Stimulated activated CD4-positive, alpha-beta T cell treated with anti-CD3 and anti-CD28 coated beads, Interleukin-4, amount 100 ng/mL, for 48 hours (primary cell): Measurements from ENCODE around the gene CRADD.

Experiments used
- DNase-seq, 2 donors: peaks; one replicate each; pipeline ENCODE4 v3.0.0-alpha.2; 2020; ENCODE audit warnings: low read depth in 2 of 2

Gene CRADD

DNA sequence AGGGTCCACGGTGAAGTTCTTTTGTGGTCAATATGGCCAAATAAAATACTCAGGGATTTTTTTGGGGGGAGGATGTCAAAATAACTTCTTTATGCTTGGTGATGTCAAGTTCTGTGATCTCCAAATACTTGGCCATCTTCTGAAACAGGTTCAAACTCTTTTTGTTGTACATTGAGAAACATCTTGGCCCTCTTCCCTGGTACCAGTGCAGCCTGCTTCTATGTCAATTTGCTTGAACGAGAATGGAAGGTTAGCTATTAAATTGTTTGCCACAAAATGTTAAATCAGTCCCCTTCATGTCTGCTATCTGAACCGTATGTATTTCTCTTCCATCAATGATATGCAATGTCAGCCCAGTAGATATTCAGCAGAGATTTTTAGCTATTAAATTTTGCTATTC is 6.1 kb upstream of the CRADD start:
- DNase-seq = no peak

DNA sequence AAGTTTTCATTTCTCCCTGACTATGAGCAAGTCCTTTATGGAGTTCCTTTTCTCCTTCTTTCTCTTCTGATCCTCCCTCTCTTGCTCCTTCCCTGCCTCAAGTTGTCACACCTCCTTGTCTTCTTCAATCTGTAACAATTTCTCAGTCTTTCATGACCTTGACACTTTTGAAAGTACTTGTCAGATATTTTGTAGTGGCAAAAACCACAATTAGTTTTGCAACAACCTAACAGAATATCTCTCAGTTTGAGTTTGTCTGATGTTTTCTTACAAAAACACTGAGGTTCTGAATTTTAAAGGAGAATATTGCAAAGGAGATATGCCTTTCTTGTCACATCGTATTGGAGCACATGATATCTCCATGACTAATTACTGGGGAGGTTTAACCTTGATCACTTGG is 4.1 kb upstream of the CRADD start:
- DNase-seq = no peak

DNA sequence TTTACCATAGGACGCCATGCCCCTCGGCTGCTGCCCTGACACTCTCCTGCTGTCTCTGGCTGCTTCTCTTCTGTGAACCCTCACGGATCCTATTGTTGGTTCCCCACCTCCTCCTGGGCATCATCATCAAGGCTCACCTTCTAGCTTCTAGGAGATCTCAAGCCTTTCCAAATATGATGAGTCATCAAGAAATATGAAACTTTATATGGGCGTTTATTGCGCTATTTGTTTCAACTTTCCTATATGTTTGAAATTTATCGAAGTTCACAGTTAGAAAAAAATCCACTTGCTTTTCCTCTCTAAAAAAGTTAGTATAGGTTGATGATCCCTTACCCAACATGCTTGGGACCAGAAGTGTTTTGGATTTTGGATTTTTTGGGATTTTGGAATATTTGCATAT is 2.8 kb upstream of the CRADD start:
- DNase-seq = no peak

DNA sequence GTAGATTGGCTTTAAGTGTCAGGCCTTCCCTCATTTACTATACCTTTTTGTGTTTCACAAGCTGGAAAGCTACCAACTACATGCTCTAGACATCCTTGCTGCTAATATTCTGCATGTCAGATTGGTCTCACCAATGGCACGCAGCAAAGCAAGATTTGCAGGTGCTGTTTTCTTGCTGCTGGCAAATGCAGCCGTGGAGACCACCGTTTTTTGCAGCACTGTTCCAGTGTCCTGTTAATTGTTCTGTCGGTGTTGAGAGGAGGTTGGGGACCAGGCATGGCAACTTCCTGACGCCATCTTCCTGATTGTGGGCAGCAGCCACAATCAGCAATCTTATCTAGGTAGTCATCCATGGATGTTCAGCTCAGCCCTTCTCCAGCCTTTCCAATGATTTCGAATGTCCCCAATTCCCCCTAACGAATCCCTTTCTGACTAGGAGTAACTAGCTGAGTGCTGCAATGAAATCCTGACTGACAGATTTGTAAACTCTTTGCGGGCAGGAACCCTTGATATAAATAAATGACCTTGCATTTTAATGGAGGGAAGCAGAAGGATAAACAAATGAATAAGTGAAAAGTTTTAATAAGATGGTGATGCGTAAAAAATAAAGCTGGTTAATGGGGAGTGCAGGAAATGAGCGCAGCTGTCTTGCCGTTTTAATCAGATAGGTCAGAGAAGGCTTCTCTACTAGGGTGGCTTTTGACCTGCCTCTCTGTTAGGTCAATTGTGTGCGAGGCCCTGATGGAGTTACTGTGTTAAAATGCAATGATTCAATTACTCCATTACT is 574 bp upstream of the CRADD start:
- no peak for DNase-seq

DNA sequence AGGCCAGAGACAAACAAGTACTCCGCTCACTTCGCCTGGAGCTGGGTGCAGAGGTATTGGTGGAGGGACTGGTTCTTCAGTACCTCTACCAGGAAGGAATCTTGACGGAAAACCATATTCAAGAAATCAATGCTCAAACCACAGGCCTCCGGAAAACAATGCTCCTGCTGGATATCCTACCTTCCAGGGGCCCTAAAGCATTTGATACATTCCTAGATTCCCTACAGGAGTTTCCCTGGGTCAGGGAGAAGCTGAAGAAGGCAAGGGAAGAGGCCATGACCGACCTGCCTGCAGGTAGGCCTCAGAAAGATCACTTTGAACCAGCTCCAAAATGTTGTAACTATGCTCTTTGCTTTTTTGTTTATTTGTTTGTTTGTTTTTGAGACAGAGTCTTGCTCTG is 1.6 kb downstream of the CRADD start:
- no peak for DNase-seq

DNA sequence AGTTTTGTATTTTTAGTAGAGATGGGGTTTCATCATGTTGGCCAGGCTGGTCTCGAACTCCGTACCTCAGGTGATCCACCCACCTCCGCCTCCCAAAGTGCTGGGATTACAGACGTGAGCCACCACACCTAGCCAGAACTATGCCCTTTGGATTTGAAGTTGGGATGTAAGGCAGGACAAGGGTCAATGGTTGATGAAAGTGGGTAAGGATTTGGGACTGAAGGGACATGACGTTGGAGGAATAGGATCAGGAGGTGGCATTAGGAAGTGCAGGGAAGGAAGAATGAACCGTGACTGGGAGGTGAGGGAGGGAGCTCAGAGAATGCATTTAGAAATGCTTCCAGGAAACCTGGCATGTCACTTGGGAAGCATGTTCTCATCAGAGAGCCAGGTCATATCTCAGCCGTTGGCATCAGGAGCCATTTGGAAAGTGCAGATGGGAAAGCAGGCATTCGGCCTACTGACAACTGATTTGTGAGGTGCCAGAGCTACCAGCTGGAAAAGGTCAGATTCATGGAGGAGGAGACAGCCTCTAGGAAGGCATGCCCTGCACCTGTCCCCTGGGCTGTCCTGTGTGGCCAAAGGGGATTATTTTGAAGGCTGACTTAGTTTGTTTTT is 2.2 kb downstream of the CRADD start:
- DNase-seq = no peak

DNA sequence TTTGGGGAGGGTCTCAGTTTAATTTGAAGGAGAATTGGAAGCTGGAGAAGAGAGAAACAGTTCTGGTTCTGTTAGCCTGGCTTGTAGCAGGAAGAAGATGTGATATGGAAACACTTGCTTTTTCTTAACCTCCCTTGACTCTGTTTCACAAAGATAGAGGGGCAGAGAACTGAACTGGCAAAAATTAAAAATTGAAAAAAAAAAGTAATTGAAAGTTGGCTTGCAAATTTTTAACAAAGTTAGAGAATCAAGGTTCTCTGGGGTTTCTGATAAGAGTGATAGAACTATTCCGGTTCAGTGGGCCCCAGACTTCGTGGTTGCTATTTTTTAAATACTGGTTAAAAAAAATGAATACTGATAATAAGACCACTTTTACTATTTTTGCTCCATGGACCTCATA is 2.8 kb downstream of the CRADD start:
- no peak for DNase-seq

DNA sequence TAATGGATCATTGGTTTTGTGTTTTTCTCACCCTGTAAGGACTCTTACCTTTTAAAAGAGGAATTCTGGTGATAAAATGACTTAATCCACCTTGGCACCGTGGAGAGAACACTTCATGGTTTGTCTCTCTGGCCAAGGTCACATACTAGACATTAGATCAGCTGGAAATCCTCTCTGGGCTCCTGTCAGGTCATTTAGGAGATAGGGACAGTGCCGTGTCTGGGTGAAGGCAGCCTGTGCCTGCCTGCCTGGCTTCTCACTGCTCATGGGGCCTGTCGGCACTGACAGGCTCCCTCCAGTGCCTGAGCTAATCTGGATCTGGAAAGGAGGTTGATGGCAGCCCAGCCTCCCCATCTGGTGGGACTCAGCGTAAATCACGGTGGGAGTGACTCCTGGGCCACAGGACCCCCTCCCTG is 5.7 kb downstream of the CRADD start:
- no peak for DNase-seq

DNA sequence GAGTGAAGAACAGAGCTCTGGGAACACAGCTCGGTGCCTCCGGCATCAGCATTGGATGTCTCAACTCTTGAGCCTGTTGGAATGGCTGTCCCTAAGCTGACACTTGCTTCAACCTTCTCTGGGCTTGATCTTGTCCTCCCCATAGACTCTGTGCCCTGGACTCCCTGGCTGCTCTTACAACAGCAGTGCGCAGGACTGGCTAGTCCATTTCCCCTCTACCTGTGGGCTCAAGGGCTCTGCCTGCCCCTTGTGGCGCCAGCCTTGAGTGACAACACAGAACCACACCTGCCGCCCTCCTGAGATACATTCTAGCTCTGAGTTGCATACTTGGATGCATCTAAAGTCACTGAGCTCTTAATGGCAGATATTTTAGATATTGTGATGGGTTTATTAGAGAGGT is 6.2 kb downstream of the CRADD start:
- DNase-seq = no peak

DNA sequence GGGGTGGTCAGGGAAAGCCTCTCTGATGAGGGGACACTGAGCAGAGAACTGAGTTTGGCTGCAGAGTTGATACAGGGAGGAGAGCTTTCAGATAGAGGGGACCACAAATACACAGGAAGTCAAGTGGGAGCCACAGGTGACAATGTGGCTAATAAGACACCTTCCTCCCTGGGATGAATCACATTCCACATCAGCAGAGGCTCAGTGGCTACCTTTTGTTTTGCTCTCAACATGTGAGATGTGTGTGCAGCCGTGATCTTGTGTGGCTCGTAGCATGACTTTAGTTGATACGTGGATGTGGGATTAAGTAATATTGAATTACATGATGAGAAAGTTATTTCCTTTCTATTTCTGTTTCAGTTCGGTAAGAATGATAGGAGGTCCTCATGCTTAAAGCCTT is 7.5 kb downstream of the CRADD start:
- DNase-seq = no peak

DNA sequence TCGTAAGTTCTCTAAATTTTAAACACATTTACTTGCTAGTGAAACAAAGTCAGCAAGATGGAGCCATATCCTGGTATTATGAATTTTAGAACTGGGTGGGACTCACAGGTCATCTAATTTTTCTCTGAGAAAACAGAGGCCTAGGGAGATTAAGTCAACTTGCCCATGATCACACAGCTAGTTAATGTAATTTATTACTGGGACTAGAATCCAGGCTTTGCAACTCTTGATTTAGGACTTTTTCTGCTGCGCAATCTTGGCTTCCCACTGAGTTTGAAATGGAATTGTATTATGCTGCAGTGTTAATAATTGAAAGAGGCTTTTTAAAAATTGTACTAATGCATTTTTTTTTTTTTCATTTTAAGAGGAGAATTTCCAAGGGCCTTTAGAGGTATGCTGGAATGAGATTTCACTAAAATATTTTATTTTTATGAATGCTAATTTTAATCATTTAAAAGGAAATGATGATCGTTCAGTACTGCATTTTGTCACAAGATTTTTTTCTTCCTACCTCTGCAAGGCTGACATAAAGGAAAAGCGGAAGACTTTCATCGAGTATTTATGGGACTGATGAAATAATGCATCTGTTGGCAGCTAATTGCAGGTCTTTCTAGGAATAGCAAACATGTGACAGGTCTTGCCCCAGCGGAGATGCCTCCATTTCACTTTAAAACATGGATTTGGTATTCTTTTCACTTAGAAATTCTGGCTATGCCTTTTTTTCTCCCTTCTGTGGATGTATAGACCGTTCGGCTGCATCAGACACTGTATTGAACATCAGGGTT is 9.6 kb downstream of the CRADD start:
- DNase-seq = no peak

DNA sequence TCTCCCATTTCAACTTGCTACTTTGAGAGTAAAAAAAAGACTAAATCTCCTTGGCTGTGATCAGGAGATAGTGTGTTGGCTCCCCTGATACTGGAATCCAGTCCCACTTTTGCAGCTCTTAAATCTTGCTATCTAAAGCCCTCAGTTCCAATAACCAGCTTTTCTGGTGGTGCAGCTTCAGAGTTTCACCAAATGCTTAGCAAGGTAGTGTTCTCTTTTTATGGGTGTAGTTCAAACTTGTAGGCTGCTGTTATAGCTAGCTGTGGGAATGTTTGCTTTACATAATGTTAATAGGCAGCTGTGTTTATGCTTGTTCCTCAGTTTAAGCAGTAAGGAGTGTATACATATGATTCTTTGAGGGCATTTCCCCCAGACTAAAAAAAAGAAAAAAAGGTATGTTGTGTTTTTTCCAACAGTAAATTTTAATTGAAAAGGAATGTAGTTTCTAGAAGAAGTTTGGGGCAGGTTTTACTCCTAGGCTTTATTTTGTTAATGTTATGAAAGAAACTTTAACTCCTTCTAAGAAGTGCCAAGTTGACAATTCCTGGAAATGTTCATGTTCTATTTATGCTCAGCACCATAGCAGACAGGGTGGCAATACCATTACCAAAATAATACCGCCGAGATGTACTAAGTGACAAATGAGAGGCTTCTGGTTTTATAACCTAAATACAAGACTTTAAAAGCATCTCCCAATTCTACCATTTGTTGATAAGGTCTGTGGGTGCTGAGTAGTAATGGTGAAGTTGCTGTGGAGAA is 12.1 kb downstream of the CRADD start:
- no peak for DNase-seq

DNA sequence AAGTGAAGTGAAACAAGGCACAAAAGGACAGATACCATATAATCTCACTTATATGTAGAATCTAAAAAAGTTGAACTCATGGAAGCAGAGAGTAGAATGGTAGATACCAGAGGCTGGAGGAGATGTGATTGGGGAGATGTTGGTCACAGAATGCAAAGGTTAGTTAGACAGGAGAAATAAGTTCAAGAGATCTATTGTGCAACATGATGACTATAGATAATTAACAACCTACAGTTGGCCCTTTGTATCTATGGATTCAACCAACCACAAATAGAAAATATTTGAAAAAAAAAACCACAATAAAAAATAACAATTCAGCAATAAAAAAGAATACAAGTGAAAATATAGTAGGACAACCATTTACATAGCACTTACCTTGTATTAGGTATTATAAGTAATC is 19.3 kb downstream of the CRADD start:
- DNase-seq = no peak

DNA sequence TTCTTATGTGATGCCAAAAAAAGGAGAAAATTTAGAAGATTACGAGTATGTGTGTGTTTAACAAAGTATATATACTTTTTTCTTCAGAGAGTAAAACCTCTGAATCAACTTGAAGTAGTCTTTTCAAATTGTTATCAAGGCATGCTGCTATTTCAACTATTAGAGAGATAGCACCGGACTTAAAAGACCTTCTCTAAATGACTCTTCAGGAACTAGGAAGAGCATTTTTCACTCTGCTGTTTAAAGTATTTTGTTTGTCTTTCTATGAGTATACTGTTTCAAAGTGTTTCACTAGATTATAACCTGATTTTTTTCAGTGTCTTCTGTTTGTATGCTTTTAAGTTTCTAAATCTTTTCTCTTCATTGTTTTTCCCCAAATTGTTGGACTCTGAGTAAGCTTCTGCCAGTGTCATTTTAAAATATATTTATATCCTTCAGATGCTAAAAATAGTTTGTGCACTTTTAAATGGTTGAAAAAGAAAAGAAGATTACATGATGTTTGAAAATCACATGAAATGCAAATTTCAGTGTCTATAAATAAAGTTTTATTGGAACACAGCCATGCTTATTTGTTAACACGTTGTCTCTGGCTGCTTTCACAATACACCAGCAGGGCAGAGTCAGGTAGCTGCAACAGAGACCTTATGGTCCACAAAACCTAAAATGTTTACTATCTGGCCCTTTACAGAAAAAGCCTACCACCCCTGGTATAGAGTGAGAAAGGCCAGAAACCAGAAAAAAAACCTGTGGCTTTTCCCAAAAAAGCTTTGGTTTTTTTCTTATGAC is 21.3 kb downstream of the CRADD start:
- no peak for DNase-seq

DNA sequence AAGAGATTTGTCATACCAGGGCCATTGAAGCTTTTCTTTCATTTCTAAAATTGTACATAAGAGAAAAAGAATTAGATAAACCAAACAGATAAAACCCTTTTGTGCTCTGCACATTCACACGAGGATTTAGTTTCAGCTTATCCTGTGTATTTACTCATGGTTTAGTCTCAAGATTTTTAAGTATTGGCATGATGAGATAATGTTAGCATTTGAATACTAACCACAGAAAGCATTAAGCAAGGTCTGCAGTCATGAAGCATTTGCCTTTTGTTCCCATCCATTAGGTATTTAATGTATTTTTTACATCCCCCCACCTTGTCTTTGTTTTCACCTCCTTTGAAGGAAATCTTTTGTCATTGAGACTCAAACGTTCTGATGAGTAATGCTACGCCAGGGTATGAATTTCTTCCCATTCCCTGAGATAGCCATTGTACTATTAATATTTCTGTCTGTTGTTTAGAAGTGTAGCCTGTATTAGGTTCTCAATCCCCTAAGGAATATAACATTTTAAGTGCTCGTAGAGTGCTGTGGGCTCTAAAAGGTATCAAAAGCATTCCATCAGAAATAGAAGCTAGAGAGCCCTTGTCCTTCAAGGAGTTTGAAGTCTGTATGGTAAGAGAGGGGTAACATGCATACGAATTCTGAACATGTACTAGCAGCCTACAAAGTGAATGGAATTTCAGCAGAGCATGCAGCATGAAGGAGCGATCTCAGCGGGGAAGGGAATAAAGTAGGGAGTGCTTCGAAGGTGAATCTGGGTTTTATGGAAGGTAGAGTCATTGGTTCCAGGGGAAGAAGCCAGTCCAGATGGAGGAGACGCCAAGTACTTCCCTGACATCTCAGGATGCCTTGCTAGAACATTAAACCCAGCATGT is 22.3 kb downstream of the CRADD start:
- DNase-seq = no peak

DNA sequence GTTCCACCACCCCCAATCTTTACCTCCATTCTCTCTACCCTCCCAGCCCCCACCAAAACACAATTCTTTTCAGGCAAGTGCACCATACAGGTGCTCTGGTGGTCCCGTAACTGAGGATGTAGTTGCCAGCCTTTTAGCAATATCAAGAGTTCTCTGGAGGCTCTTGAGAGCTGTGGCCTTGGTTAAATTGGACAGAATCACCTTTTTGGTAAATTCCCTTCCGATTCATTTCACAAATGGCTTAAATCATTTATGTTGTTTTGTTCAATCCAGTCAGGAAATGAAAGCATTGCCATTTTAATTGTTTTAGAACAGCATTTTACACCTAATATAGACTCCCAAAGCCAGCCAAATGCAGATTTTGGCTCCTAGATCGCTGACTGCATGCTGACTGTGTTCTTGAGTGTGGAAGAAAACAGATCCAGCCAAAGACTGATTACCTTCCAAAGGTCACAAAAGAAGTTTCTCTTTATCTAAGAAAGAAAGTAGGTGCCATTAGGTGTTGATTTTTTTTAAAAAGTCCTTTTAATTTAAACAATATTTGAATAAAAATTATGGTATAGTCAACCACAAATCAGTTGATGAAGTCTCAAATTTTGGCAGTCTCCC is 25.6 kb downstream of the CRADD start:
- DNase-seq = no peak

DNA sequence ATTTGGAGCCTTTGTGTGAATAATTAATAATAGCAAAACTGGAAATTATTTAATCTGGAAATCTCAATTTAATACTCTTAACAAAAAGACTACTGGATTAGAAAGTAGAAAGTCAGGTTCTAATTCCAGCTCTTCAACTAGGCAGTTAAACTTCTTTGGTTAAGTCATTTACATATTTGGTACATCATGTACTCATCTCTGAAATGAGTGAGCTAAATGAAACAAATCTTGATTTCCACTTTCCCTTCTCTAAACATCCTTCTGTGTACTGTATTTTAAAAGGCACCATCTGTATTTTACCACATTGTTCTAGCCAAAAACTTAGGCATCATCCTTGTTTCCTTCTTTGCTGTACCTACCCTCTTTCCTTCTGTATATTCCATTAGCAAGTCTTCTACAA is 26.9 kb downstream of the CRADD start:
- no peak for DNase-seq

DNA sequence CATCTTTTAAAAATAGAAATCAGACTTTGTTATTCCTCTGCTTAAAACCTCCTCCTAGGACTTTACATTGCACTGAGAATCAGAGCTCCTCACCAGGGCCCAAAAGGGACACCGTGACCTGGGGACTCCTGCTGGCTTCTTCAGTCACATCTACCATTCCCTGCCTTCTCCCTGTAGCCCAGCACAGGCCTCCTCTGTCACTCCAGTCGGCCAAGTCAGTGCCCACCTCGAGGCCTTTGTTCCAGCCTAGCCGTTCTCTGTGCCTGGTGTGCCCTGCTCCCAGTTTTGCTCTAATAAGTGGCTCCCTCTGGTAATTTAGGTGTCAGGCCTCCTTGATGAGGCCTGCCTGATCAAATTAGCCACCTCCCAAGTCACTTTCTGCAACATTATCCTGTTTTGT is 27.4 kb downstream of the CRADD start:
- DNase-seq = no peak

DNA sequence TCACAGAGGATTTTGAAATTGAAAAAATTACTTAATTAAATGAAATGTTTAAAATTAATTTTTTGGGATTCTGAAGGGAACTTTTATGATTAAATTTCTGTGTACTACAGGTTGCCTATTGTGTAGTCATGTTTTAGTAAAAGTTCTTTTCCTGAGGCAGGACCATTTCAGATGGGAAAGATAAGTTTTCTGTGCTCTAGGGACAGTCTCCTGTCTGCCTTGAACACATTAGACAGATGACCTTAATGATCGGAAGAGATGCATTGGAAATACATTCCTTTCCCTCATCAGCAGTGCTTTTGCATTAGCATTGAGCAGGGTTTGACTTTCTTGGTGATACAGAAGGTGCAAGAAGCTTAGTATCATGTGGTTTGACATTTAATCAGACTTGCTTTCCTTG is 28.1 kb downstream of the CRADD start:
- no peak for DNase-seq

DNA sequence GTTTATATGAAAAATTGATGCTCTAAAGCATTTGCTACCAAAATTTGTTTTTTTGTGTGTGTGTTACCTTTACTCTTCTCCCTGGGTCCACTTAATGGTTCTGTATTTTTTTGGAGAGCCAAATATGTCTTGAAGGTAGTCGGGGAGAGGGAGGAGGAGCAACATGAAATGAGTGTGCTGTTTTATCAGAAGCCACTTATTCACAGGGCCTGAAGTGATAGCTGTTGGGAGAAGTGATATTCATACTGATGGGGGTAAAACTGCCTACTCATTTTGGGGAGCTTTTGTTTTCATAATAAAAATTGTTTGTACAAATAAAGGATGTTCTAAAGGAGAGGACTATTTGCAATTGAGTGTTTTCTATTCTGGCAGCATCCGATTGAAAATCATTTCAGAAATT is 29.2 kb downstream of the CRADD start:
- no peak for DNase-seq
